Hepatocyte (in vitro differentiated cells): ENCODE measurements around the gene BEST2. TPM values are rescaled to one million over a fixed set of nuclear protein-coding genes. Genes with fewer than 3 reads are reported as not detected.

Source experiments
- DNase-seq: peaks from one replicate; pipeline ENCODE4 v3.0.0-alpha.2; 2016; ENCODE audit warnings: low spot score
- H2AFZ ChIP-seq: fragments of 200-600 bp; sonication (generic); 2 replicates; pipeline ENCODE4 v1.6.0; 2016; ENCODE audit warnings: antibody characterized with exemption, mild to moderate bottlenecking
- H3K27ac ChIP-seq: fragments of 200-600 bp; sonication (generic); 2 replicates; pipeline ENCODE4 v1.5.1; 2016; ENCODE audit warnings: mild to moderate bottlenecking
- H3K27me3 ChIP-seq: fragments of 200-600 bp; sonication (generic); 2 replicates; pipeline ENCODE4 v1.6.1; 2016
- H3K36me3 ChIP-seq: fragments of 200-600 bp; sonication (generic); replicated peaks from 2 replicates; pipeline ENCODE4 v1.5.1; 2016; ENCODE audit warnings: low read depth; ENCODE audit not compliant: insufficient read depth
- H3K4me1 ChIP-seq: fragments of 200-600 bp; sonication (generic); 2 replicates; pipeline ENCODE4 v1.5.1; 2016; ENCODE audit warnings: mild to moderate bottlenecking, moderate library complexity; ENCODE audit not compliant: insufficient read depth
- H3K4me2 ChIP-seq: fragments of 200-600 bp; sonication (generic); 2 replicates; pipeline ENCODE4 v1.6.0; 2016
- H3K4me3 ChIP-seq: fragments of 200-600 bp; sonication (generic); 2 replicates; pipeline ENCODE4 v1.5.1; 2016; ENCODE audit warnings: mild to moderate bottlenecking
- H3K79me2 ChIP-seq: fragments of 200-600 bp; sonication (generic); 2 replicates; pipeline ENCODE4 v1.6.0; 2017; ENCODE audit warnings: mild to moderate bottlenecking
- H3K9me2 ChIP-seq: fragments of 200-600 bp; sonication (generic); replicated peaks from 2 replicates; pipeline ENCODE4 v1.6.0; 2017; ENCODE audit warnings: mild to moderate bottlenecking; ENCODE audit not compliant: insufficient read depth
- H3K9me3 ChIP-seq: fragments of 200-600 bp; sonication (generic); 2 replicates; pipeline ENCODE4 v1.5.1; 2016; ENCODE audit warnings: low read depth, mild to moderate bottlenecking
- H4K20me1 ChIP-seq: fragments of 200-600 bp; sonication (generic); 2 replicates; pipeline ENCODE4 v1.6.0; 2016; ENCODE audit warnings: mild to moderate bottlenecking; ENCODE audit not compliant: insufficient read depth, poor library complexity, severe bottlenecking
- EZH2 ChIP-seq: fragments of 200-600 bp; sonication (generic); IDR thresholded peaks from 2 replicates; pipeline ENCODE4 v1.6.1; 2016; ENCODE audit warnings: antibody characterized with exemption, mild to moderate bottlenecking, borderline replicate concordance
- EZH2phosphoT487 ChIP-seq: fragments of 200-600 bp; sonication (generic); IDR thresholded peaks from one replicate; pipeline ENCODE4 v1.6.1; 2018; ENCODE audit warnings: antibody characterized with exemption, mild to moderate bottlenecking, low read depth, moderate library complexity; ENCODE audit not compliant: unreplicated experiment, severe bottlenecking
- WGBS: methylation state at CpG from one replicate; pipeline ENCODE4 v1.1.6; 2016; ENCODE audit warnings: low lambda C conversion rate; ENCODE audit errors: missing lambda C conversion rate; 5-methylcytosine and 5-hydroxymethylcytosine counted together
- polyA plus RNA-seq: library from polyadenylated mRNA; unstranded; fragments of >200 nt; fragmentation: Nextera tagmentation; extraction: Ambion mirVana; gene quantifications from 2 replicates; pipeline ENCODE4 v1.2.1, GENCODE V29; 2016
- total RNA-seq: library from RNA; depleted of rRNA; stranded (reverse); fragments of >200 nt; gene quantifications from 2 replicates; pipeline ENCODE4 v1.2.3, GENCODE V29; 2014
- TF ChIP-seq, protein P1 (sequence below): fragments of 200-600 bp; sonication (generic); IDR thresholded peaks from 2 replicates; pipeline ENCODE4 v1.5.1; 2016; ENCODE audit warnings: antibody characterized with exemption, mild to moderate bottlenecking; ENCODE audit not compliant: poor library complexity

Gene BEST2
- total and polyA plus RNA-seq, 2 experiments from 2014 or later = not detected

DNA sequence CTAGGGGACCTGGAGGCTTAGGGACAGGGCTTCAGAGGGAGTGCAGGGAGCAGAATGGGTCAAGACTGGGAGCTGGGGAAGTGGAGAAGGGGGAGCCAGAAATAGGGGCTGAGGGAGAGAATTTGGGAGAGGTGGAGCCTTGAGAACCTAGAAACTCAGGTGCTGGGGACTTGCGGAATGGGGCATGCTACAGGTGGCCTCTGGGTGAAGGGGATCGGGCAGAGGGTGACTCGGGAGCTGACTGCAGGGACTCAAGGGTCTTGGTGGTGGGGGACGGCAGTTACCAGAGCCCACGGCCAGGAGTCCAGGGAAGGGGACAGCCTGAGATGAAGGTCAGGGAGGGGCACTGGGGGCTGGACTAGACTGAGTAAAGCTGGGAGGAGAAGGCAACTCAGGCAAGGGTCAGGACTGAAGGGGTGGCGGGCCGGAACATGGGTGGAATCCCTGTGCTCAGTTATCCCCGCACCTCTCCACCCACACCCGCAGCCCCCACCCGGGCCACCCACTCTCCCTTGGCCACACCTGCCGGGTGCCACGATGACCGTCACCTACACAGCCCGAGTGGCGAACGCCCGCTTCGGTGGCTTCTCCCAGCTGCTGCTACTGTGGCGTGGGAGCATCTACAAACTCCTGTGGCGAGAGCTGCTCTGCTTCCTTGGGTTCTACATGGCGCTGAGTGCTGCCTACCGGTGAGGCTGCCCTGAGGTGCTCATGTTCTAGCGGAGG, 628 bp downstream of the BEST2 start:
- H3K9me2 ChIP-seq = no peaks in the 10 kb centered on the region
- no peak overlapping the region for H2AFZ ChIP-seq
- no peaks in the 10 kb centered on the region for H3K36me3 ChIP-seq
- H3K9me3 ChIP-seq = no peaks in the 10 kb centered on the region
- DNase-seq = no peak
- 67% methylated on average over 20 of the region's 23 CpGs for WGBS
- H3K27me3 ChIP-seq = peaks cover 25% of the 10 kb centered on the region
- no peak overlapping the region for H3K27ac ChIP-seq
- no peaks in the 10 kb centered on the region for H4K20me1 ChIP-seq
- no peak overlapping the region for H3K4me3 ChIP-seq
- H3K4me1 ChIP-seq = peaks cover 3% of the 10 kb centered on the region
- TF ChIP-seq EZH2 (no peak), EZH2phosphoT487 (no peak)
- TF ChIP-seq, protein P1, sequence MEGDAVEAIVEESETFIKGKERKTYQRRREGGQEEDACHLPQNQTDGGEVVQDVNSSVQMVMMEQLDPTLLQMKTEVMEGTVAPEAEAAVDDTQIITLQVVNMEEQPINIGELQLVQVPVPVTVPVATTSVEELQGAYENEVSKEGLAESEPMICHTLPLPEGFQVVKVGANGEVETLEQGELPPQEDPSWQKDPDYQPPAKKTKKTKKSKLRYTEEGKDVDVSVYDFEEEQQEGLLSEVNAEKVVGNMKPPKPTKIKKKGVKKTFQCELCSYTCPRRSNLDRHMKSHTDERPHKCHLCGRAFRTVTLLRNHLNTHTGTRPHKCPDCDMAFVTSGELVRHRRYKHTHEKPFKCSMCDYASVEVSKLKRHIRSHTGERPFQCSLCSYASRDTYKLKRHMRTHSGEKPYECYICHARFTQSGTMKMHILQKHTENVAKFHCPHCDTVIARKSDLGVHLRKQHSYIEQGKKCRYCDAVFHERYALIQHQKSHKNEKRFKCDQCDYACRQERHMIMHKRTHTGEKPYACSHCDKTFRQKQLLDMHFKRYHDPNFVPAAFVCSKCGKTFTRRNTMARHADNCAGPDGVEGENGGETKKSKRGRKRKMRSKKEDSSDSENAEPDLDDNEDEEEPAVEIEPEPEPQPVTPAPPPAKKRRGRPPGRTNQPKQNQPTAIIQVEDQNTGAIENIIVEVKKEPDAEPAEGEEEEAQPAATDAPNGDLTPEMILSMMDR = no peak
- H3K4me2 ChIP-seq = no peak overlapping the region
- H3K79me2 ChIP-seq = no peaks in the 10 kb centered on the region

DNA sequence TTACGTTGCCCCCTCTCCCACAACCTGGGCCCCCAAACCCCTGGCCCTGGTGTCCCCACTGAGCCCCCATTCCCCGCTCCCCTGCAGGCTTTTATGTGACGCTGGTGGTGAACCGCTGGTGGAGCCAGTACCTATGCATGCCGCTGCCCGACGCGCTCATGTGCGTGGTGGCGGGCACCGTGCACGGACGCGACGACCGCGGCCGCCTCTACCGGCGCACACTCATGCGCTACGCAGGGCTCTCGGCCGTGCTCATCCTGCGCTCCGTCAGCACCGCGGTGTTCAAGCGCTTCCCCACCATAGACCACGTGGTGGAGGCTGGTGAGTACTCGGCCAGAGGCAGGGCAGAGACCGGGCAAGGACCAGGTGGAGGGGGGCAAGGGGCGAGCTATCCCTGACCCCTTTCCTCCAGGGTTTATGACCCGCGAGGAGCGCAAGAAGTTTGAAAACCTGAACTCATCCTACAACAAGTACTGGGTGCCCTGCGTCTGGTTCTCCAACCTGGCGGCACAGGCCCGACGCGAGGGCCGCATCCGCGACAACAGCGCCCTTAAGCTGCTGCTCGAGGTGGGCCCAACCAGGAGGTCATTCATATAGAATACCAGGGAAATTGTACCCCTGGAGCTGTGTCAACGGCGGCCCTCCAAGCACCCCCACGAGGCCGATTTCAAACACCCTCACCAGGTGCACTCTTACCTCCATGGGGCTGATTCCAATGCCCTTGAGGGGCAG, 3.0 kb downstream of the BEST2 start:
- Histone ChIP-seq H3K9me3 (no peaks in the 10 kb centered on the region), H3K27me3 (peaks cover 25% of the 10 kb centered on the region), H2AFZ (no peak overlapping the region), H4K20me1 (no peaks in the 10 kb centered on the region), H3K36me3 (no peaks in the 10 kb centered on the region), H3K79me2 (no peaks in the 10 kb centered on the region), H3K4me2 (no peak overlapping the region), H3K27ac (no peak overlapping the region), H3K9me2 (no peaks in the 10 kb centered on the region), H3K4me1 (peaks cover 6% of the 10 kb centered on the region), H3K4me3 (no peak overlapping the region)
- no peak for TF ChIP-seq EZH2phosphoT487
- TF ChIP-seq, protein P1 = no peak
- no peak for TF ChIP-seq EZH2
- no peak for DNase-seq
- WGBS = 92% methylated on average over 47 of the region's 50 CpGs

DNA sequence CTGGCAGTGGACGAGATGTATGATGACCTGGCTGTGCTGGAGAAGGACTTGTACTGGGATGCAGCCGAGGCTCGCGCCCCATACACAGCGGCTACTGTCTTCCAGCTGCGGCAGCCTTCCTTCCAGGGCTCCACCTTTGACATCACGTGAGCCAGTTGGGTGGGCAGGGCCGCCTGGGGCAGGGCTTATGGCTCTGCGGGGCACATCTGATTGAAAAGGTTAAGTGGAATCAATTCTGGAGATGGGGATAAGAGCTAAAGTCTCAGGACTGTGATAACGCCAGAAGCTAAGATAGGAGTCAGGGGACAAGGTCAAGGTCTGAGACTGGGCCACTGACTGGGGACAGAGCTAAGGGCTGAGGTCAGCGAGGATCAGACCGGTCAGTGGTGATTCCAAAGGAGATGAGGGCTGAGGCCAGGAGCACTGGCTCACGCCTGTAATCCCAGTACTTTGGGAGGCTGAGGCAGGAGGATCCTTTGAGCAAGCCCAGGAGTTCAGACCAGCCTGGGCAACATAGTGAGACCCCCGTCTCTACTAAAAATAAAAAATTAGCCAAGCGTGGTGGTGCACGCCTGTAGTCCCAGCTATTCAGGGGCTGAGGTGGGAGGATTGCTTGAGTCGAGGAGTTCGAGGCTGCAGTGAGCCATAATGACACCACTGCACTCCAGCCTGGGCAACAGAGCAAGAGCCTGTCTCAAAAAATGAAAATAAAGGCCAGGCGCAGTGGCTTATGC, 4.7 kb downstream of the BEST2 start:
- TF ChIP-seq EZH2 (no peak), EZH2phosphoT487 (no peak)
- TF ChIP-seq, protein P1 = no peak
- no peak for DNase-seq
- no peaks in the 10 kb centered on the region for H3K79me2 ChIP-seq
- H3K27me3 ChIP-seq = peaks cover 13% of the 10 kb centered on the region
- no peak overlapping the region for H2AFZ ChIP-seq
- no peak overlapping the region for H3K4me2 ChIP-seq
- no peaks in the 10 kb centered on the region for H3K9me2 ChIP-seq
- WGBS = 83% methylated on average over 19 of the region's 19 CpGs
- no peak overlapping the region for H3K27ac ChIP-seq
- no peaks in the 10 kb centered on the region for H3K9me3 ChIP-seq
- H3K4me3 ChIP-seq = no peak overlapping the region
- H4K20me1 ChIP-seq = no peaks in the 10 kb centered on the region
- peaks cover 6% of the 10 kb centered on the region for H3K4me1 ChIP-seq
- no peaks in the 10 kb centered on the region for H3K36me3 ChIP-seq
